ENCODE results near the gene NAALADL2.
"Not testable (repeated sequence)": the region's sequence is repeated elsewhere in the genome, so short reads cannot be mapped to it uniquely, and the experiment has no call there.

DNA sequence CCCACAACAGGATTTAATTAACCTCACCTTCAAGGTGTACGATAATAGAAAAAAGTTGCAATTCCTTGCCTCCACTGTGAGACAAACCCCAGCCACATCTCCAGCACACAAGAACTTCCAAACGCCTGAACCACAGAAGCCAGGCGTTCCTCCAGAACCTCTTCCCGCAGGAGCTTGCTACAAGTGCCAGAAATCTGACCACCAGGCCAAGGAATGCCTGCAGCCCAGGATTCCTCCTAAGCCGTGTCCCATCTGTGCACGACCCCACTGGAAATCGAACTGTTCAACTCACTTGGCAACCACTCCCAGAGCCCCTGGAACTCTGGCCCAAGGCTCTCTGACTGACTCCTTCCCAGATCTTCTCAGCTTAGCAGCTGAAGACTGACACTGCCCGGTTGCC lies 970.7 kb downstream of the NAALADL2 start:
- TF ChIP-seq, protein P1, sequence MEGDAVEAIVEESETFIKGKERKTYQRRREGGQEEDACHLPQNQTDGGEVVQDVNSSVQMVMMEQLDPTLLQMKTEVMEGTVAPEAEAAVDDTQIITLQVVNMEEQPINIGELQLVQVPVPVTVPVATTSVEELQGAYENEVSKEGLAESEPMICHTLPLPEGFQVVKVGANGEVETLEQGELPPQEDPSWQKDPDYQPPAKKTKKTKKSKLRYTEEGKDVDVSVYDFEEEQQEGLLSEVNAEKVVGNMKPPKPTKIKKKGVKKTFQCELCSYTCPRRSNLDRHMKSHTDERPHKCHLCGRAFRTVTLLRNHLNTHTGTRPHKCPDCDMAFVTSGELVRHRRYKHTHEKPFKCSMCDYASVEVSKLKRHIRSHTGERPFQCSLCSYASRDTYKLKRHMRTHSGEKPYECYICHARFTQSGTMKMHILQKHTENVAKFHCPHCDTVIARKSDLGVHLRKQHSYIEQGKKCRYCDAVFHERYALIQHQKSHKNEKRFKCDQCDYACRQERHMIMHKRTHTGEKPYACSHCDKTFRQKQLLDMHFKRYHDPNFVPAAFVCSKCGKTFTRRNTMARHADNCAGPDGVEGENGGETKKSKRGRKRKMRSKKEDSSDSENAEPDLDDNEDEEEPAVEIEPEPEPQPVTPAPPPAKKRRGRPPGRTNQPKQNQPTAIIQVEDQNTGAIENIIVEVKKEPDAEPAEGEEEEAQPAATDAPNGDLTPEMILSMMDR (conservative IDR thresholded peaks at IDR 0.05; ENCODE audit: low read depth, low read length): not testable (repeated sequence)
- not testable (repeated sequence) for TF ChIP-seq EZH2 (IDR thresholded peaks at IDR 0.05; ENCODE audit: low read length, unreplicated experiment)
